ENCODE measurements around the gene ZSCAN9. TPM values are rescaled to one million over a fixed set of nuclear protein-coding genes. Genes with fewer than 3 reads are reported as not detected.

The ZSCAN9 gene
- total RNA-seq, 2 donors from 2014 or later: 9.1 to 10.9 TPM

- Histone ChIP-seq H3K4me3 (peak within 1 kb of the TSS; percentile 19 to 49), H3K4me1 (peaks cover 12% of the 10 kb centered on the region), H3K27me3 (no peaks in the 10 kb centered on the region), H3K27ac (no peak within 1 kb of the TSS), H3K9me3 (no peaks in the 10 kb centered on the region), H3K36me3 (replicated peaks in 1 of 2; ENCODE audit: insufficient read depth in 1 of 2, low read depth in 2 of 2) (peaks cover 0 to 3% of the 10 kb centered on the region in 2 donors)
- TF ChIP-seq, protein P1, sequence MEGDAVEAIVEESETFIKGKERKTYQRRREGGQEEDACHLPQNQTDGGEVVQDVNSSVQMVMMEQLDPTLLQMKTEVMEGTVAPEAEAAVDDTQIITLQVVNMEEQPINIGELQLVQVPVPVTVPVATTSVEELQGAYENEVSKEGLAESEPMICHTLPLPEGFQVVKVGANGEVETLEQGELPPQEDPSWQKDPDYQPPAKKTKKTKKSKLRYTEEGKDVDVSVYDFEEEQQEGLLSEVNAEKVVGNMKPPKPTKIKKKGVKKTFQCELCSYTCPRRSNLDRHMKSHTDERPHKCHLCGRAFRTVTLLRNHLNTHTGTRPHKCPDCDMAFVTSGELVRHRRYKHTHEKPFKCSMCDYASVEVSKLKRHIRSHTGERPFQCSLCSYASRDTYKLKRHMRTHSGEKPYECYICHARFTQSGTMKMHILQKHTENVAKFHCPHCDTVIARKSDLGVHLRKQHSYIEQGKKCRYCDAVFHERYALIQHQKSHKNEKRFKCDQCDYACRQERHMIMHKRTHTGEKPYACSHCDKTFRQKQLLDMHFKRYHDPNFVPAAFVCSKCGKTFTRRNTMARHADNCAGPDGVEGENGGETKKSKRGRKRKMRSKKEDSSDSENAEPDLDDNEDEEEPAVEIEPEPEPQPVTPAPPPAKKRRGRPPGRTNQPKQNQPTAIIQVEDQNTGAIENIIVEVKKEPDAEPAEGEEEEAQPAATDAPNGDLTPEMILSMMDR (IDR thresholded peaks at IDR 0.05): no peak
- peak in 2 of 3 donors; percentile 35 to 41 for TF ChIP-seq POLR2A (IDR thresholded peaks at IDR 0.05)
- ATAC-seq (peak; percentile 87), DNase-seq (peak; percentile 63 to 73 (median 68))
- intact Hi-C loops (cut with DNase I): no loop called here
- 1 to 2% methylated on average over 22 to 45 of the region's 50 CpGs for WGBS, 2 donors
Observed at GRCh38 chr6:28281288-28282064, 56.4 kb downstream of the ZSCAN9 start, which contains the start of gene PGBD1. Gene PGBD1, plus strand, starts transcription at chr6:28281572. Its CDS starts 2,242 bp downstream, at chr6:28283814.

GRCh38 chr6:28282926-28283325 lies 57.9 kb downstream of the ZSCAN9 start:
- intact Hi-C loops (cut with DNase I): no loop called here
- H3K27me3 ChIP-seq: no peaks in the 10 kb centered on the region
- 89 to 92% methylated on average over 2 of the region's 2 CpGs for WGBS, 2 donors
- peaks cover 12% of the 10 kb centered on the region for H3K4me1 ChIP-seq
- TF ChIP-seq, protein P1 (IDR thresholded peaks at IDR 0.05): no peak
- TF ChIP-seq POLR2A (IDR thresholded peaks at IDR 0.05): no peak
- H3K36me3 ChIP-seq (replicated peaks in 1 of 2; ENCODE audit: insufficient read depth in 1 of 2, low read depth in 2 of 2): no peaks in the 10 kb centered on the region
- no peak overlapping the region for H3K4me3 ChIP-seq
- DNase-seq (no peak), ATAC-seq (no peak)
- no peak overlapping the region for H3K27ac ChIP-seq
- no peaks in the 10 kb centered on the region for H3K9me3 ChIP-seq

Other genes starting within 250 kb of the ZSCAN9 start
- gene ZNF165, start 144.7 kb upstream of the ZSCAN9 start, total RNA-seq: 1 to 10 TPM; 2.9 to 4.3 TPM
- 1 to 10 TPM; 1.3 to 5.9 TPM for gene ZSCAN16, start 100.7 kb upstream of the ZSCAN9 start, total RNA-seq
- gene ZKSCAN8, start 83.4 kb upstream of the ZSCAN9 start, total RNA-seq: 10 to 100 TPM; 12.5 to 14.8 TPM
- gene ZKSCAN4, start 27.0 kb downstream of the ZSCAN9 start, total RNA-seq: 1 to 10 TPM; 2.3 to 2.6 TPM
- under 1 TPM in 1 of 2 donors, not detected in 1; 0.52 TPM for gene NKAPL, start 34.0 kb downstream of the ZSCAN9 start, total RNA-seq
- gene ZSCAN26, start 41.9 kb downstream of the ZSCAN9 start, total RNA-seq: 10 to 100 TPM in 1 of 2 donors, 1 to 10 TPM in 1; 8.2 to 22.8 TPM
- gene PGBD1, start 56.3 kb downstream of the ZSCAN9 start, total RNA-seq: 1 to 10 TPM in 1 of 2 donors, under 1 TPM in 1; 0.66 to 2.3 TPM
- 10 to 100 TPM; 14.0 to 26.4 TPM for gene ZSCAN31, start 110.9 kb downstream of the ZSCAN9 start, total RNA-seq
- gene ZKSCAN3, start 124.7 kb downstream of the ZSCAN9 start, total RNA-seq: 1 to 10 TPM; 1.3 to 1.6 TPM
- 1 to 10 TPM; 3.0 to 4.9 TPM for gene ZSCAN12, start 174.5 kb downstream of the ZSCAN9 start, total RNA-seq
- gene ZSCAN23, start 218.2 kb downstream of the ZSCAN9 start, total RNA-seq: 1 to 10 TPM; 2.3 to 8.3 TPM